ENCODE results near the gene EBF3.

- no peak for TF ChIP-seq CTCF (conservative IDR thresholded peaks at IDR 0.05 in 1 of 2, IDR thresholded peaks at IDR 0.05 in 1 of 2; ENCODE audit: extremely low read depth in 1 of 2, insufficient read depth in 1 of 2, low read depth in 1 of 2, low read length in 2 of 2)
- no peak for TF ChIP-seq EZH2 (IDR thresholded peaks at IDR 0.05; ENCODE audit: borderline replicate concordance, low read length)
Observed at GRCh38 chr10:129951101-129951969, 12.7 kb downstream of the EBF3 start.

Measured in mammary epithelial cell (primary cell).